ENCODE results near the gene BRD4. TPM values are rescaled to one million over a fixed set of nuclear protein-coding genes. Genes with fewer than 3 reads are reported as not detected.

BRD4 gene
- total RNA-seq, 4 donors from 2014 or later = 51.0 to 148 (median 77.5) TPM

- peaks cover 0 to 54% (median 9%) of the 10 kb centered on the region in 4 donors for H3K4me1 ChIP-seq
- peak; percentile 45 to 81 (median 76) for DNase-seq
- no peaks in the 10 kb centered on the region for H3K36me3 ChIP-seq
- no peaks in the 10 kb centered on the region for H3K27me3 ChIP-seq
- peak overlapping the region; percentile 91 to 100 (median 96) for H3K27ac ChIP-seq
- H3K4me3 ChIP-seq = peak overlapping the region; percentile 90 to 99 (median 96)
- no peak for TF ChIP-seq POLR2A (IDR thresholded peaks at IDR 0.05)
- TF ChIP-seq CTCF (IDR thresholded peaks at IDR 0.05) = no peak
- no peaks in the 10 kb centered on the region for H3K9me3 ChIP-seq
Observed at GRCh38 chr19:15331419-15332310, 674 bp downstream of the BRD4 start.

GRCh38 chr19:15330801-15331418 lies 1.4 kb downstream of the BRD4 start:
- Histone ChIP-seq H3K9me3 (no peaks in the 10 kb centered on the region), H3K4me3 (peak overlapping the region; percentile 90 to 99 (median 96)), H3K27ac (peak overlapping the region; percentile 91 to 100 (median 96)), H3K27me3 (no peaks in the 10 kb centered on the region), H3K4me1 (peaks cover 0 to 62% (median 9%) of the 10 kb centered on the region in 4 donors), H3K36me3 (no peaks in the 10 kb centered on the region)
- DNase-seq = peak in 1 of 3 donors; percentile 51
- TF ChIP-seq POLR2A (IDR thresholded peaks at IDR 0.05) (no peak), CTCF (IDR thresholded peaks at IDR 0.05) (peak in 1 of 6 experiments; percentile 2)

- Histone ChIP-seq H3K9me3 (no peaks in the 10 kb centered on the region), H3K4me1 (peaks cover 6 to 82% (median 28%) of the 10 kb centered on the region in 4 donors), H3K27me3 (no peaks in the 10 kb centered on the region), H3K36me3 (no peaks in the 10 kb centered on the region), H3K27ac (peak overlapping the region in 1 of 4 donors; percentile 36), H3K4me3 (no peak overlapping the region)
- no peak for TF ChIP-seq POLR2A (IDR thresholded peaks at IDR 0.05)
- TF ChIP-seq CTCF (IDR thresholded peaks at IDR 0.05) = no peak
- no peak for DNase-seq
Observed at GRCh38 chr19:15328312-15328711, 4.0 kb downstream of the BRD4 start.

GRCh38 chr19:15324791-15325519 lies 7.4 kb downstream of the BRD4 start:
- Histone ChIP-seq H3K36me3 (no peaks in the 10 kb centered on the region), H3K27ac (peak overlapping the region in 2 of 4 donors; percentile 45 to 74), H3K4me1 (peaks cover 6 to 87% (median 34%) of the 10 kb centered on the region in 4 donors), H3K9me3 (no peaks in the 10 kb centered on the region), H3K27me3 (no peaks in the 10 kb centered on the region), H3K4me3 (peak overlapping the region in 1 of 4 donors; percentile 16)
- peak in 1 of 3 donors; percentile 52 for DNase-seq
- TF ChIP-seq CTCF (IDR thresholded peaks at IDR 0.05) (peak in 2 of 6 experiments; percentile 6 to 17), POLR2A (IDR thresholded peaks at IDR 0.05) (no peak)

- H3K27ac ChIP-seq = peak overlapping the region in 3 of 4 donors; percentile 11 to 74 (median 45)
- peak in 1 of 3 donors; percentile 68 for DNase-seq
- peaks cover 6 to 86% (median 34%) of the 10 kb centered on the region in 4 donors for H3K4me1 ChIP-seq
- no peaks in the 10 kb centered on the region for H3K36me3 ChIP-seq
- H3K4me3 ChIP-seq = no peak overlapping the region
- H3K9me3 ChIP-seq = no peaks in the 10 kb centered on the region
- TF ChIP-seq CTCF (IDR thresholded peaks at IDR 0.05) (no peak), POLR2A (IDR thresholded peaks at IDR 0.05) (no peak)
- no peaks in the 10 kb centered on the region for H3K27me3 ChIP-seq
Observed at GRCh38 chr19:15323496-15324235, 8.7 kb downstream of the BRD4 start.

Data from Peyer's patch (tissue), 4 donors.